Measurements from ENCODE around the gene FAM131B. TPM values are rescaled to one million over a fixed set of nuclear protein-coding genes. Genes with fewer than 3 reads are reported as not detected.

FAM131B gene
- total and polyA plus RNA-seq, 2 of the 13 experiments (the other 11 are each of a cell fraction or from before 2014, with no cell fraction given): 0.07 TPM; not detected in 1

- intact Hi-C loops (cut with micrococcal nuclease; ENCODE audit: unreplicated experiment): no loop called here
- Histone ChIP-seq H3K27ac (ENCODE audit: extremely low read length, insufficient read depth, low read length) (no peak overlapping the region), H2AFZ (ENCODE audit: low read length) (no peak overlapping the region), H4K20me1 (ENCODE audit: insufficient read depth, low read length) (no peaks in the 10 kb centered on the region), H3K4me1 (ENCODE audit: insufficient read depth, low read length) (peaks cover 8% of the 10 kb centered on the region; the same call in 1 of the 2 replicates), H3K9me3 (ENCODE audit: low read length) (no peaks in the 10 kb centered on the region), H3K4me2 (ENCODE audit: low read depth, low read length) (no peak overlapping the region), H3K9ac (ENCODE audit: insufficient read depth, low read depth, low read length) (no peak overlapping the region), H3K36me3 (replicated peaks in 1 of 2; ENCODE audit: control insufficient read depth in 1 of 2, insufficient read depth in 2 of 2, low read length in 2 of 2) (no peaks in the 10 kb centered on the region), H3K79me2 (ENCODE audit: insufficient read depth, low read length) (no peaks in the 10 kb centered on the region), H3K4me3 (replicated peaks in 1 of 3; ENCODE audit: insufficient read depth in 1 of 3, low read depth in 2 of 3, low read length in 3 of 3) (no peak overlapping the region), H3K27me3 (ENCODE audit: control insufficient read depth in 1 of 2, insufficient read depth in 2 of 2, low read length in 2 of 2) (peaks cover 5 to 44% of the 10 kb centered on the region in 2 experiments; a peak in 4 of 5 replicates)
- ATAC-seq: no peak
- no peak for DNase-seq (ENCODE audit: low spot score)
- BruUV-seq (replicated peaks): no TSS peak
- ChIA-PET CTCF (ENCODE audit: low intra/inter-chr PET ratio, low total read pairs) (no interaction called here), POLR2A (no interaction called here)
- in situ Hi-C loops (cut with HindIII; ENCODE audit: extremely low pct_ligation_motif_present, low pct_unique_long_range_greater_than_20kb): no loop called here
- FAIRE-seq: no peak
- WGBS (ENCODE audit: low lambda C conversion rate): 0% methylated on average over 1 of the region's 4 CpGs
- TF ChIP-seq KLF13 (CRISPR knock-in tag; IDR thresholded peaks at IDR 0.05): no peak
- TF ChIP-seq TARDBP (CRISPR knock-in tag; IDR thresholded peaks at IDR 0.05): no peak
- no peak for TF ChIP-seq ZNF230 (CRISPR knock-in tag; IDR thresholded peaks at IDR 0.05)
- no peak for TF ChIP-seq REPIN1 (CRISPR knock-in tag; IDR thresholded peaks at IDR 0.05; ENCODE audit: borderline replicate concordance, low read depth)
These were observed 5.5 kb upstream of the FAM131B start for GRCh38 chr7:143367972-143368371.

- TF ChIP-seq EZH2 (conservative IDR thresholded peaks at IDR 0.05; ENCODE audit: low read depth, low read length): peak; percentile 97
- no peak for TF ChIP-seq ZNF770 (CRISPR knock-in tag; IDR thresholded peaks at IDR 0.05)
- no peak for TF ChIP-seq XRCC5 (optimal IDR thresholded peaks at IDR 0.05; ENCODE audit: low read length)
- 31% methylated on average over 19 of the region's 19 CpGs for WGBS (ENCODE audit: low lambda C conversion rate)
- H3K27ac ChIP-seq (ENCODE audit: extremely low read length, insufficient read depth, low read length): no peak overlapping the region
- no peaks in the 10 kb centered on the region for H3K36me3 ChIP-seq (replicated peaks in 1 of 2; ENCODE audit: control insufficient read depth in 1 of 2, insufficient read depth in 2 of 2, low read length in 2 of 2)
- POLR2A ChIA-PET: no interaction called here
- no peaks in the 10 kb centered on the region for H3K4me1 ChIP-seq (ENCODE audit: insufficient read depth, low read length)
- H3K9ac ChIP-seq (ENCODE audit: insufficient read depth, low read depth, low read length): no peak overlapping the region
- peak overlapping the region; percentile 42 for H3K4me2 ChIP-seq (ENCODE audit: low read depth, low read length)
- DNase-seq (ENCODE audit: low spot score): no peak
- intact Hi-C loops (cut with micrococcal nuclease; ENCODE audit: unreplicated experiment): no loop called here
- no peak overlapping the region for H2AFZ ChIP-seq (ENCODE audit: low read length)
- peaks cover 7 to 74% of the 10 kb centered on the region in 2 experiments for H3K27me3 ChIP-seq (ENCODE audit: control insufficient read depth in 1 of 2, insufficient read depth in 2 of 2, low read length in 2 of 2)
- ATAC-seq: no peak
- FAIRE-seq: no peak
- H3K9me3 ChIP-seq (ENCODE audit: low read length): no peaks in the 10 kb centered on the region
- BruUV-seq (replicated peaks): no TSS peak
- H3K4me3 ChIP-seq (replicated peaks in 1 of 3; ENCODE audit: insufficient read depth in 1 of 3, low read depth in 2 of 3, low read length in 3 of 3): no peak overlapping the region; a peak in 1 of 6 replicates
- H3K79me2 ChIP-seq (ENCODE audit: insufficient read depth, low read length): no peaks in the 10 kb centered on the region
- CTCF ChIA-PET (ENCODE audit: low intra/inter-chr PET ratio, low total read pairs): no interaction called here
- in situ Hi-C loops (cut with HindIII; ENCODE audit: extremely low pct_ligation_motif_present, low pct_unique_long_range_greater_than_20kb): no loop called here
- H4K20me1 ChIP-seq (ENCODE audit: insufficient read depth, low read length): no peaks in the 10 kb centered on the region
These were observed 764 bp upstream of the FAM131B start for GRCh38 chr7:143363016-143363937.

Measured in HepG2 (cell line).